SK-N-SH (cell line): ENCODE measurements around the gene PEAK1. TPM values are rescaled to one million over a fixed set of nuclear protein-coding genes. Genes with fewer than 3 reads are reported as not detected.

Experiments
- CTCF ChIA-PET: fragments of 300-600, 350-600 bp; formaldehyde crosslinking; extraction: SDS; loops from one replicate; lab custom pipeline; 2021; lab: Yijun Ruan, JAX
- POLR2A ChIA-PET: fragments of 350-600 bp; sonication (Branson Sonifier 250); formaldehyde crosslinking; extraction: SDS; loops from one replicate; lab custom pipeline; 2020; ENCODE audit warnings: antibody characterized with exemption, inconsistent platforms; lab: Yijun Ruan, JAX
- DNase-seq: peaks from one replicate; pipeline ENCODE4 v3.0.0; 2012
- H2AFZ ChIP-seq: fragments of 200-600 bp; sonication (generic); 2 replicates; pipeline ENCODE4 v1.8.1; 2016; ENCODE audit warnings: antibody characterized with exemption, mild to moderate bottlenecking, low read depth
- H3F3A ChIP-seq: fragments of 200-600 bp; sonication (generic); replicated peaks from 2 replicates; pipeline ENCODE3; 2016; ENCODE audit warnings: antibody characterized with exemption, mild to moderate bottlenecking; ENCODE audit not compliant: insufficient read depth
- H3K27ac ChIP-seq, 2 experiments: fragments of 200-500 bp in 1 of 2; fragments of 200-600 bp in 1 of 2; sonication (Bioruptor generic) in 1 of 2; sonication (generic), shearing (Covaris generic) in 1 of 2; 2 replicates each; pipeline versions ENCODE4 v1.5.1 to v1.6.1; 2014 to 2016; ENCODE audit warnings: low read depth in 2 of 2, inconsistent platforms in 1 of 2, low read length in 1 of 2, mild to moderate bottlenecking in 1 of 2, mixed read lengths in 1 of 2
- H3K27me3 ChIP-seq: fragments of 200-600 bp; sonication (generic), shearing (Covaris generic); 2 replicates; pipeline ENCODE4 v1.6.1; 2016; ENCODE audit warnings: mixed run types; ENCODE audit not compliant: insufficient read depth
- H3K36me3 ChIP-seq, 2 experiments: fragments of 200-500 bp in 1 of 2; fragments of 200-600 bp in 1 of 2; sonication (Bioruptor generic) in 1 of 2; sonication (generic) in 1 of 2; replicated peaks in 1 of 2; 2 replicates each; pipeline versions ENCODE3 to v1.5.1; 2014 to 2016; ENCODE audit warnings: low read length in 1 of 2, mild to moderate bottlenecking in 1 of 2; ENCODE audit not compliant: insufficient read depth in 2 of 2, control insufficient read depth in 1 of 2
- H3K4me1 ChIP-seq, 2 experiments: fragments of 200-500 bp in 1 of 2; fragments of 200-600 bp in 1 of 2; sonication (Bioruptor generic) in 1 of 2; sonication (generic), shearing (Covaris generic) in 1 of 2; 2 replicates each; pipeline versions ENCODE4 v1.5.1 to v1.6.1; 2014 to 2016; ENCODE audit warnings: low read depth in 1 of 2, low read length in 1 of 2, mixed run types in 1 of 2; ENCODE audit not compliant: insufficient read depth in 2 of 2, control insufficient read depth in 1 of 2
- H3K4me2 ChIP-seq: fragments of 200-600 bp; sonication (generic), shearing (Covaris generic); 2 replicates; pipeline ENCODE4 v1.6.1; 2017; ENCODE audit warnings: mixed run types
- H3K4me3 ChIP-seq, 2 experiments: fragments of 200-500 bp in 1 of 2; fragments of 200-600 bp in 1 of 2; sonication (Bioruptor generic) in 1 of 2; sonication (generic), shearing (Covaris generic) in 1 of 2; 2 replicates each; pipeline versions ENCODE4 v1.5.1 to v1.8.1; 2014 to 2016; ENCODE audit warnings: low read depth in 2 of 2, inconsistent platforms in 1 of 2, low read length in 1 of 2, mild to moderate bottlenecking in 1 of 2, mixed read lengths in 1 of 2, moderate library complexity in 1 of 2
- H3K79me2 ChIP-seq: fragments of 200-600 bp; sonication (generic); 2 replicates; pipeline ENCODE4 v1.8.1; 2017; ENCODE audit warnings: mild to moderate bottlenecking; ENCODE audit not compliant: insufficient read depth
- H3K9ac ChIP-seq: fragments of 200-600 bp; sonication (generic); 2 replicates; pipeline ENCODE4 v1.6.1; 2017; ENCODE audit warnings: mixed run types
- H3K9me2 ChIP-seq: fragments of 200-600 bp; sonication (generic); 2 replicates; pipeline ENCODE4 v1.6.1; 2017; ENCODE audit warnings: mixed run types
- H3K9me3 ChIP-seq: fragments of 200-600 bp; sonication (generic); 2 replicates; pipeline ENCODE4 v1.6.1; 2017; ENCODE audit warnings: mixed run types, mild to moderate bottlenecking, moderate library complexity
- H4K20me1 ChIP-seq: fragments of 200-600 bp; sonication (generic); 2 replicates; pipeline ENCODE4 v1.6.1; 2017; ENCODE audit warnings: mild to moderate bottlenecking, mixed run types; ENCODE audit not compliant: insufficient read depth
- CHD2 ChIP-seq: fragments of 150-350 bp; IDR thresholded peaks from 2 replicates; pipeline ENCODE4 v1.6.1; 2018; ENCODE audit warnings: low read length; ENCODE audit not compliant: partially characterized antibody
- EP300 ChIP-seq, 2 experiments: IDR thresholded peaks; 2 replicates each; pipeline versions ENCODE4 v1.4.0 to v1.6.1; 2012; ENCODE audit warnings: borderline replicate concordance in 1 of 2, low read depth in 1 of 2, low read length in 1 of 2
- FOSL2 ChIP-seq: IDR thresholded peaks from 2 replicates; pipeline ENCODE4 v1.4.0; 2012; ENCODE audit warnings: low read depth, mild to moderate bottlenecking, moderate library complexity, borderline replicate concordance
- FOXJ3 ChIP-seq: sonication (generic); formaldehyde crosslinking; IDR thresholded peaks from 2 replicates; pipeline ENCODE4 v1.5.1; 2020; ENCODE audit warnings: mild to moderate bottlenecking, missing genetic modification reagents
- FOXM1 ChIP-seq: IDR thresholded peaks from 2 replicates; pipeline ENCODE4 v1.4.0; 2012; ENCODE audit warnings: low read depth, mild to moderate bottlenecking
- GATA2 ChIP-seq: sonication (generic); formaldehyde crosslinking; IDR thresholded peaks from 2 replicates; pipeline ENCODE4 v1.5.0; 2020; ENCODE audit warnings: mild to moderate bottlenecking, missing genetic modification reagents
- JUND ChIP-seq: IDR thresholded peaks from 2 replicates; pipeline ENCODE4 v1.4.0; 2012
- NFIC ChIP-seq: IDR thresholded peaks from 2 replicates; pipeline ENCODE4 v1.4.0; 2012; ENCODE audit warnings: borderline replicate concordance
- POLR2AphosphoS5 ChIP-seq: IDR thresholded peaks from 2 replicates; pipeline ENCODE4 v1.6.1; 2012; ENCODE audit warnings: low read depth, low read length
- SIN3A ChIP-seq: IDR thresholded peaks from 2 replicates; pipeline ENCODE4 v1.6.1; 2012; ENCODE audit warnings: low read depth, mild to moderate bottlenecking, low read length, moderate library complexity, borderline replicate concordance
- TAF1 ChIP-seq: IDR thresholded peaks from 2 replicates; pipeline ENCODE4 v1.6.1; 2012; ENCODE audit warnings: low read depth, mild to moderate bottlenecking, low read length, moderate library complexity, borderline replicate concordance
- TCF12 ChIP-seq: IDR thresholded peaks from 2 replicates; pipeline ENCODE4 v1.4.0; 2012
- YY1 ChIP-seq: IDR thresholded peaks from 2 replicates; pipeline ENCODE4 v1.4.0; 2012; ENCODE audit warnings: low read depth, mild to moderate bottlenecking
- WGBS: methylation state at CpG from one replicate; pipeline ENCODE4 v1.1.6; 2017; ENCODE audit warnings: low lambda C conversion rate; 5-methylcytosine and 5-hydroxymethylcytosine counted together
- polyA plus RNA-seq, 3 experiments: library from polyadenylated mRNA; depleted of rRNA; stranded (reverse); fragments of >200 nt; gene quantifications; 2 replicates each; pipeline ENCODE4 v1.2.3, GENCODE V29; 2012
- TF ChIP-seq, protein P1 (sequence below): fragments of 200-600 bp; sonication (generic); IDR thresholded peaks from 2 replicates; pipeline ENCODE4 v1.6.1; 2017; ENCODE audit warnings: antibody characterized with exemption, mild to moderate bottlenecking, moderate library complexity
- TF ChIP-seq, protein P2 (sequence below): IDR thresholded peaks from 2 replicates; pipeline ENCODE4 v1.6.1; 2012; ENCODE audit warnings: mild to moderate bottlenecking, low read depth, low read length, moderate library complexity

The PEAK1 gene
- polyA plus RNA-seq, 1 of the 3 experiments (the other 2 are of a cell fraction), result 9.0 TPM

DNA sequence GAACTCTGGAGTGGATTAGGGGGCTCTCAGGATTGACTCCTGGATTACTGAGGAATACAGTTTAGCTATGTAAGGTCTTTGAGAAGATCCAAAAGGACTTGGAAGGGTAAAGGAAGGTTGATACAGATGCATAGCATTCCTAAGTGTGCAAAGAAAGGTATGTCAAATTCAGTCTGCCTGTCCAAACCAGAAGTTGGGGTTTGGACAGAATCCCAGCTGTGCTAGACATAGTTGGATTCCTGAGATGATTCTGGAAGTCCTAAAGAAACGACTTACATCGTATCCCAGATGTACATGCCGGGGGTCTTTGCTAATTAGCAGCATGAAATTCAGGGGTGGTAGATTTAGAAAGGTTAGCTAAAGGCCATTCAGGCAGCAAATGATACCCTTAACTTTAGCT is 251.3 kb downstream of the PEAK1 start:
- Histone ChIP-seq H3K27me3 (no peaks in the 10 kb centered on the region), H3K36me3 (peaks cover 0 to 12% of the 10 kb centered on the region in 2 experiments), H3K9ac (no peak overlapping the region), H4K20me1 (no peaks in the 10 kb centered on the region), H2AFZ (no peak overlapping the region), H3K27ac (peak overlapping the region in 1 of 2 experiments; percentile 76; a peak in 1 of 4 replicates), H3K4me3 (no peak overlapping the region), H3K4me1 (peaks cover 0 to 11% of the 10 kb centered on the region in 2 experiments; a peak in 2 of 4 replicates), H3K9me3 (no peaks in the 10 kb centered on the region), H3K9me2 (no peaks in the 10 kb centered on the region), H3K79me2 (peaks cover 11% of the 10 kb centered on the region; the same call in 1 of the 2 replicates), H3F3A (peaks cover 4% of the 10 kb centered on the region), H3K4me2 (no peak overlapping the region)
- POLR2A ChIA-PET, result no interaction called here
- no peak for TF ChIP-seq FOSL2
- TF ChIP-seq, protein P1, sequence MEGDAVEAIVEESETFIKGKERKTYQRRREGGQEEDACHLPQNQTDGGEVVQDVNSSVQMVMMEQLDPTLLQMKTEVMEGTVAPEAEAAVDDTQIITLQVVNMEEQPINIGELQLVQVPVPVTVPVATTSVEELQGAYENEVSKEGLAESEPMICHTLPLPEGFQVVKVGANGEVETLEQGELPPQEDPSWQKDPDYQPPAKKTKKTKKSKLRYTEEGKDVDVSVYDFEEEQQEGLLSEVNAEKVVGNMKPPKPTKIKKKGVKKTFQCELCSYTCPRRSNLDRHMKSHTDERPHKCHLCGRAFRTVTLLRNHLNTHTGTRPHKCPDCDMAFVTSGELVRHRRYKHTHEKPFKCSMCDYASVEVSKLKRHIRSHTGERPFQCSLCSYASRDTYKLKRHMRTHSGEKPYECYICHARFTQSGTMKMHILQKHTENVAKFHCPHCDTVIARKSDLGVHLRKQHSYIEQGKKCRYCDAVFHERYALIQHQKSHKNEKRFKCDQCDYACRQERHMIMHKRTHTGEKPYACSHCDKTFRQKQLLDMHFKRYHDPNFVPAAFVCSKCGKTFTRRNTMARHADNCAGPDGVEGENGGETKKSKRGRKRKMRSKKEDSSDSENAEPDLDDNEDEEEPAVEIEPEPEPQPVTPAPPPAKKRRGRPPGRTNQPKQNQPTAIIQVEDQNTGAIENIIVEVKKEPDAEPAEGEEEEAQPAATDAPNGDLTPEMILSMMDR, result no peak
- no peak for TF ChIP-seq TAF1
- TF ChIP-seq FOXM1, result no peak
- TF ChIP-seq POLR2AphosphoS5, result no peak
- TF ChIP-seq GATA2 (CRISPR knock-in tag), result no peak
- no peak for TF ChIP-seq JUND
- no peak for TF ChIP-seq NFIC
- TF ChIP-seq TCF12, result no peak; the same call in 1 of the 2 replicates
- TF ChIP-seq CHD2, result no peak
- TF ChIP-seq SIN3A, result no peak
- TF ChIP-seq EP300 (IDR thresholded peaks at IDR 0.05; ENCODE audit: borderline replicate concordance in 1 of 2, low read depth in 1 of 2, low read length in 1 of 2), result no peak
- no peak for TF ChIP-seq FOXJ3
- TF ChIP-seq, protein P2, sequence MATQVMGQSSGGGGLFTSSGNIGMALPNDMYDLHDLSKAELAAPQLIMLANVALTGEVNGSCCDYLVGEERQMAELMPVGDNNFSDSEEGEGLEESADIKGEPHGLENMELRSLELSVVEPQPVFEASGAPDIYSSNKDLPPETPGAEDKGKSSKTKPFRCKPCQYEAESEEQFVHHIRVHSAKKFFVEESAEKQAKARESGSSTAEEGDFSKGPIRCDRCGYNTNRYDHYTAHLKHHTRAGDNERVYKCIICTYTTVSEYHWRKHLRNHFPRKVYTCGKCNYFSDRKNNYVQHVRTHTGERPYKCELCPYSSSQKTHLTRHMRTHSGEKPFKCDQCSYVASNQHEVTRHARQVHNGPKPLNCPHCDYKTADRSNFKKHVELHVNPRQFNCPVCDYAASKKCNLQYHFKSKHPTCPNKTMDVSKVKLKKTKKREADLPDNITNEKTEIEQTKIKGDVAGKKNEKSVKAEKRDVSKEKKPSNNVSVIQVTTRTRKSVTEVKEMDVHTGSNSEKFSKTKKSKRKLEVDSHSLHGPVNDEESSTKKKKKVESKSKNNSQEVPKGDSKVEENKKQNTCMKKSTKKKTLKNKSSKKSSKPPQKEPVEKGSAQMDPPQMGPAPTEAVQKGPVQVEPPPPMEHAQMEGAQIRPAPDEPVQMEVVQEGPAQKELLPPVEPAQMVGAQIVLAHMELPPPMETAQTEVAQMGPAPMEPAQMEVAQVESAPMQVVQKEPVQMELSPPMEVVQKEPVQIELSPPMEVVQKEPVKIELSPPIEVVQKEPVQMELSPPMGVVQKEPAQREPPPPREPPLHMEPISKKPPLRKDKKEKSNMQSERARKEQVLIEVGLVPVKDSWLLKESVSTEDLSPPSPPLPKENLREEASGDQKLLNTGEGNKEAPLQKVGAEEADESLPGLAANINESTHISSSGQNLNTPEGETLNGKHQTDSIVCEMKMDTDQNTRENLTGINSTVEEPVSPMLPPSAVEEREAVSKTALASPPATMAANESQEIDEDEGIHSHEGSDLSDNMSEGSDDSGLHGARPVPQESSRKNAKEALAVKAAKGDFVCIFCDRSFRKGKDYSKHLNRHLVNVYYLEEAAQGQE, result no peak
- TF ChIP-seq YY1, result no peak
- CTCF ChIA-PET, result interaction anchor here (1.9 kb wide), 2 partner anchors 50 to 375 kb away, joined by 5 to 6 read pairs; no protein-coding TSS in a partner anchor
- WGBS, result 50% methylated on average over 3 of the region's 3 CpGs
- DNase-seq, result no peak
